NCI-H510A treated with DMSO at 0.1 percent for 48 hours (cell line): ENCODE data around the gene EPS15.
A peak's percentile ranks its signal among the peaks of the same experiment; 100 is the strongest.
"Not testable (repeated sequence)": the region's sequence is repeated elsewhere in the genome, so short reads cannot be mapped to it uniquely, and the experiment has no call there.

Source experiments
- DNase-seq: peaks from one replicate; lab custom pipeline; 2025; lab: John Stamatoyannopoulos, UW

Gene EPS15

DNA sequence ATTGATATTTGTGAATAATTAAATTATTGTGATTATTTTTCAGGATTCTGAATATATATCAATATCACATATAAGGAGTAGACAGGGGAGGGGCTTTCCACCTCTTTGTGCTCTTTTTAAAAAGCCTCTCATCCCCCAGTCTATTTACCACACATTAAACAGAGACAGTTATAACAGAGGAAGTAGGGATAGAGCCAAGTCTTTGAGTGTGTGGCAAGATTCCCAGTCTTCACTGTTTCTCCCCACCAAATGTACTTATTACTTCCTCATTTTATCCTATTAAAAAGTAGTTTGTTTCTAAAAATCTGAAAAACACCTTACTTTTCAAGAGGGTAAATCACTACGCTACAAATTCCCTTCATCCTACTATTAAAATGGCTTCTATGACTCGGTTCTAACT lies 46.7 kb downstream of the EPS15 start:
- no peak for DNase-seq

DNA sequence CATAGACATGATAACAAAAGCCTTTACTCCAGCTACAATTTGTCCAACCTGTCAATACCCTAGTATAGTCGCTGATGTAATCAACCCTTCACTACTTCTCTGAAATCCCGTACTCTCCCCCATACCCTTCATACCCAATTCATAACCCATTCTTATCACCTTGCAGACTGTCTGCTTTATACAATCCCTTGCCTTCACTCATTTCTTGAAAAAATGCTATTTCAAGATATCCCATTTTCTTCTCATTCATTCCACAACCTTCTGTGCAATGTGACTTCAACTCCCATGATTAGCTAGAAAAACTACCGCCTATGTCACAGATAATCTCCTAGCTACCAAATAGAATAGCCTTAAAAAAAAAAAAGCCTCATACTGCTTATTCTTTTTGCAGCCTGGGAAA lies 49.5 kb downstream of the EPS15 start:
- DNase-seq, result no peak

DNA sequence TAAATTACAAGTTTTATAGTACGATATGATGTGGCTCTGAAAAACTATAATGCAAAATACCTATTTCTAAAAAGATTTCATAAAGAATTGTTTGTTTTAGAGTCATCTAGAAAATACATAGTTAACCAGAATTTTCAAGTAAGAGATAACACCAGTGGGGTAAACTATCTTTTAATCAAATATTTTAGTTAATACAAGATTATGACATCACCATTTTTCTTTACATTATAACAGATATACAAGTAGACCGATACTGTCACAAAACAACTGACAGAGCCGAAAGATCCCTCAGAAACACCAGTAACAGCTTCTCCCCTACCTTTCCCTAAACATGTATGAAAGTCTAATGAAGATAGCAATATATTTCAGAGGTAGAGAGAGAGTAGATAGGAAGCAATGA lies 54.2 kb downstream of the EPS15 start:
- no peak for DNase-seq

DNA sequence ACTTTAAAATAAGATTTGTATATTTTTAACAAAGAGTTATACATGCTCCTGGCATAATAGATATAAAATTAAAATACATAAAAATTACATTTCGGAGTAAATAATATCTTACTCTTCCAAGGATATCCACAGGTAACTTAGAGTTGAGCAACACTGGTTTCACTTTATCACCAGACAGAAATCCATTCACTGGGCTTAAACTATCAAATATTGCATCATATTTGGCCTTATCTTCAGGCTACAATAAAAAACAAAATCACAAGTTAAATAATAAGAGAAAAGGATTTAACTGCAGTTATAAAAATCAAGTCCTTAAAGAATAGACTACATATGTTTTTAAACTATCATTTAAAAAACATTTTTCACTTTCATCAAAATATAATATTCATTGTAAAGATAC lies 55.5 kb downstream of the EPS15 start:
- DNase-seq, result no peak

DNA sequence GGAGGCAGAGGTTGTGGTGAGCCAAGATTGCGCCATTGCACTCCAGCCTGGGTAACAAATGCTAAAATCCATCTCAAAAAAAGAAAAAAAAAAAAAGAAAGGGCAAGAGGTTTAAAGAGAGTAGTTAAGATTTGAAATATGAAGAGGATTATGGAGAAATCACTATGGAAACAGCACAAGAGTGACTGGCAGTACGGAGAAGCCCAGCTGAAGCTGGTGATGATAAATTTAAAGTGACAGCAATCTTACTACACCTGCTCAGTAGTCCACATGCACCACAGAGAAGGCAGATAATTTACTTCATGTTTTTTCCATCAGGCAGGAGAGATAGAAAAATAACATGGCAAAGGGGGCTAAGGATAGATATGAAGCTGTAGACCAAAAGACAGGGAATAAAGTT lies 56.8 kb downstream of the EPS15 start:
- DNase-seq, result not testable (repeated sequence)

DNA sequence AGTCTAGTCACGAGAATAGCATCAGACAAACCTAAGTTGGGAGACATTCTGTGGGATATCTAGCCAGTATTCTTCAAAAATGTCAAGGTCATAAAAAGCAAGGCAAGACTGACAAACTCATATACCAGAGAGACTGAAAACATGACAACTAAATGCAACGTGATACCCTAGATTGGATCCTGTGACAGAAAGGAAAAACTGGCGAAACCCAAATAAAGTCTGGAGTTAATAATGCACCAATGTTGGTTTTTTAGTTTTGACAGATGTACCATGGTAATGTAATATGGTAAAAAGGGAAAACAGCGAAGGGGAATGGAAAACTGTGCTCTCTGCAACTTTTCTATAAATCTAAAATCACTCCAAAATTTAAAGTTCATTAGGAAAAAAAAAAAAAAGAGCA lies 64.5 kb downstream of the EPS15 start:
- DNase-seq, result no peak

DNA sequence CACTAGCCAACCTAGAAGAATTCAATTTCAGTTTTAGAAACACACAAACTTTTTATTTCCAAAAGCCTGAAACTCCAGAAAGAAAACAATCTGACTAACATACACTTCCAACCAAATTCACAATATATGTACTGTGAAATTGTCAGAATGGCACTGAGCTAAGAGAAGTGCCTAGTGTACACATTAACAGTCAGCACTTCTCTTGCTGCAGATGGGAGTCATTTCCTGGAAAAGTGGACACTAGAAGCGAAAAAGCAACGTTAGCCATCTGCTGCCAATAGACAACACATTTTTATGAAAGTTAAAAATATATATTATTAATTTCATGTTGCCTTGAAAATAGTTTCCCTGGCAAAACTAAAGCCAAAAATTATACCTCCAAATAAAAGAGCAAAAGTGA lies 66.1 kb downstream of the EPS15 start:
- DNase-seq, result peak; percentile 17

DNA sequence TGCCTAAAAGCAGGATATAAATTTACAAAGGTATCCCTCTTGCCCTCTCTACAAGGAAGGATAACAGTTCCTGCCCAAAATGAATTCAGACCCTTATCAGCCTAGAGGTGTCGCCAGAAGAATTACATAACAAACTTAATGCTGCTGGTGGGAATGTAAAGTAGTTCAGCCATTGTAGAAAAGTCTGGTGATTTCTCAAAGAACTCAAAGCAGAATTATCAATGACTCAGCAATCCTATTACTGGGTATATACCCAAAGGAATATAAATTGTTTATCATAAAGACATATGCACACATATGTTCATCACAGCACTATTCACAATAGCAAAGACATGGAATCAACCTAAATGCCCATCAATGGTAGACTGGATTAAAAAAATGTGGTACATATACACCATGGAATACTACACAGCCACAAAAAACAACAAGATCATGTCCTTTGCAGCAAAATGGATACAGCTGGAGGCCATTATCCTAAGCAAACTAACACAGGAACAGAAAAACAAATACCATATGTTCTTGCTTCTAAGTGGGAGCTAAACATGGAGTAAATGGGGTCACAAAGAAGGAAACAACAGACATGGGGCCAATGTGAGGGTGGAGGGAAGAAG lies 70.1 kb downstream of the EPS15 start:
- DNase-seq, result not testable (repeated sequence)

DNA sequence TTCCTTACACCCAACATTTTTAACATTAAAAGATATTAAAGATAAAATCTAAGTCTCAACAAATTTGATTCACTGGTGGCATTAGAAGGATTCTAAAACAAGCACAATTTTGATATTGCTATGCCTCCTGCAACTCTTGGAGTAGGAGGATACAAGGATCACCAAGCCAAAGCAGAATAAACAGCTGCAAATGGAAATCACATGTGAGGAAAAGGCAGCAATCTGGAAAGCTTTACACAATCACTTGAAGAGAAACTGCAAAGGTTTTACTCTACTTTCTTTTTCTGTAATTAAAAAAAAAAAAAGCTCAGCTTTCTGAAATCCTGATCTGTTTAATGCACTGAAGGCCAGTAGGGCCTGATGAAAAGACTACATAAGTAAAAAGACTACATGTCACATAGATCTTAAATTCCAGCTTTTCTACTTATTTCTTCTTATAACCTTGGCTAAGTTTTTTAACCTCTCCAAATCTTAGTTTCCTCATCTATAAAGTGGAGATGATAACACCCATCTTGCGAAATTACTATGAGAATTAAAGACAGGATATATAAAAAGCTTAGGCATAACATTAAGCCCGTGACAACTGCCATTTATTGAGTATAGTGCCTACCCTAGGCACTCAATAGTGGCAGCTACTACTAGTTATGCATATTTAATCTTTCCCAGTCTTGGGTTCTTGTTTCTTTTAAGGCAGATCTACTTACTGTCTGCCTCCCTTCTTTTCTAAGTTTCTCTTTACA lies 73.5 kb downstream of the EPS15 start:
- no peak for DNase-seq

DNA sequence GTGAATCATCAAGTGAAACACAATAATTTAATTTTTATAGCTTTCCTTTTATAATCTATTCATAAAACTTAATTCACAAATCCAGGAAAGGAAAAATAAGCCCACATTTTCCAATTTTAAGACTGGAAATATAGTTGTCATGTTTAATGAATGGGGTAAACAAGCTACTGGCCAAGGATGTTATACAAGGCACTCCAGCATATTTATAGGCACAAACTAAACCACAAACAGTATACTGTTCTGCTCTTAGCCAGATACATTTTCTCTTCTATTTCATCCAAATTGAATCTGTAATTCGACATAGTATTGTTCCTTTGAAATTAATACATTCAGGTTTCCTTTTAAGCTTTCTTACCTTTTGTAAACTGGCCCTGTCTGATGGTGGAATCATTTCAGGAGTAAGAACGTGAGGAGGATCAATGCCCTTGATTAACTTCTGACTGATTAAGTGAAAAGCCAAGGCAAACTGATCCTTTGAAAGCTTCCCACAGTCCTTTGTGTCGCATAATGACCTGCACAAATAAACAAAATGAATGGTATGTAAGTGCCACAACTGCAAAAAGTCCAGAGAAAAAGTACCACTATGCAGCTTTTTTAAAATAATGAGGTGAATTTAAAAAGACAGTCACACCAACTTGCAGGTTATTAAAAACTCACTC lies 74.4 kb downstream of the EPS15 start:
- no peak for DNase-seq

DNA sequence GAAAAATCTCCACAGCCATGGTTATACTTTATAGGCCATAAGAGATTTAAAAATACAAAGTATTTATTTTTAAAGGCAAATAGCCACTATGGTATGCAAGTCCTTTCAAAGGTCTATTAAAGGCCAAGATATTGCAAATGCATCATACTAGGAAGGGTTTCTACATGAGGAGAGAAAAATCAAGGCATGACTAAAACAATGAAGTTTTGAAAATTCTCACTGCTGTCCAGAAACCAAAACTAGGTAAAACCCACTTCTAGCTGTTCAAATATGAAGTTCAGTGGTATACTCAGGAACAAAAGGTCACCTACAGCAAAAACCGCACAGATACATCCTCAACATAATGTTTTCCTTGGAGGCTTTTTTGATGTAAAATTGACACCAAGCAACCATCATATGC lies 75.0 kb downstream of the EPS15 start:
- DNase-seq, result no peak

DNA sequence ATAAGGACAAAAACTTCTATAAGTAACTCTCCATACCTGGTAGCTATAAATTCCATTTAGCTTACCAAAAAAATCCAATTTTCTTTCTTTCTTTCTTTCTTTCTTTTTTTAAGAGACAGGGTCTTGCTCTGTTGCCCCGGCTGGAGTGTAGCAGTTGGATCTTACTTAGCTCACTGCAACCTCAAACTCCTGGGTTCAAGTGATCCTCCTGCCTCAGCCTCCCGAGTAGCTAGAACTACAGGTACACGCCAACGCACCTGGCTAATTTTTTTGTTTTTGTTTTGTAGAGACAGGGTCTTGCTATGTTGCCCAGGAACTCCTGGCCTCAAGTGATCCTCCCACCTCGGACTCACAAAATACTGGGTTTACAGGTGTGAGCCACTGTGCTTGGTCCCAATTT lies 75.5 kb downstream of the EPS15 start:
- no peak for DNase-seq

DNA sequence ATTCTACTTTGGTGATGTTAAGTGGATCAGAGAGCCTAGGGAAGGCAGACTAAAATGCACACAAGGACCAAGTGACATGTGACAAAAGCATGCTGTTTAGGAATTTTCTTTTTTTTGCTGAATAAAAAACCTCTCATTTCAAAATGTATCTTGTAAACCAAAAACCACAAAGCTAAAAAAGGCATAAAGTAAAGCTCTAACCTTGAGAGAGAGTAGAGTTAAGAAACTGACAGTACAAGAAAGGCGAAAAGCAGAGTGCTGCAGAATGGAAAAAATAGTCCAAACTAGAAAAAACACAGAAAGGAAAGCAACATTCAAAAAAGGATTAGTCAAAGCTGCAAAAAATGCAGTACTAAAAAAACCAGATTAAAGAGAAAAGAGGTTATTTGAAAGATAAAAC lies 76.5 kb downstream of the EPS15 start:
- no peak for DNase-seq

DNA sequence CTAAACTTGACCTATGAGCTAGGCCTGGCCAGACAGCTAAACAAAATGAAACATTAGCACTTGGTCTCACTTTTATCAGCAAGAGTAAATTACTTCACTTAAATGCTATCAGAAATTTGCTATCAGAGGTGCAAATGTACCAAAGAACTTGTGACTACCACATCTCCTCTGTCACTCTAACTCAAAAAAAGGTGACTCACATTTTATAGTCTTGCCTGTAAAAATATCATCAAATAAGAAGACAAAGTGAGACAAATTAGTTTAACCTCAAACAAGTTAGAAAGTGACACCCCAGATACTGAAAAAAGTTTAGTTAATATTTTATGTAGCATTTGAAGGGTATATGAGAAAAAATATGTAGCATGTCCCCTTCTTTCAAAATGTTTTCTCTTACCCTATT lies 76.9 kb downstream of the EPS15 start:
- DNase-seq, result no peak

DNA sequence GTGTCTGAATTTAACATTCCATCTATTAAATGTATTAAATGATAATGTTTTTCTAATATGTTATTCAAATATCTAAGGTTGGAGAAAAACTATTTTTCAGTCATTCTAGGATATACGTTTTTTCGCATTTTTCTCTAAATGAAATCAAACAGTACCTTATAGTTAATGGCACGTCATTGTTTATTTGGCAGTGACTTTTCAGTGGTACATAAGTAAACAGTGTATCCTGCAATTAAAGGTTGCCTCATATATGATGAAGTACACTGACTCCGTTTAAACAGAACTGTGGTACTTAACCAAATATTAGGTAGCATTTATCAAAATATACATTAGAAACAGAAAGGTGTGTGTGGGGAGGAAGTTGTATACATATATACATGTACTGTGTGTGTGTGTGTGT lies 79.2 kb downstream of the EPS15 start:
- DNase-seq, result no peak

DNA sequence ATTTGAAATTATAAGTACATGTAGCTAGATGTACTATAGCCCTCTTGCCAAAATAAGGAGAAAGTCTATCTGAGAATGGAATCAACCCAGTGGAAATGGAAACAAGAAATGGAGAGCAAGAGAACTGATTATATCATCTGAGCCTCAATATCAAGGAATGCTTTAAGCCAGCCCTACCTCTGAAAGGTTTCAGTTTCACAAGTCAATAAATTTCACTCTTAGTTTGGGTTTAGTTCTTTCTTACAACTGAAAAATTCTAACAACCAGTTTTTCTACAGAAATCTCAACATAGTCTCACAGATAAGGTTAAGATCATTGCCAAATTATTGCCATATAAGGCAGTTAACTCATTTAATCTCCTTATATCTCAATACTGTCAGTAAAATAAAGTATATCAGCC lies 80.0 kb downstream of the EPS15 start:
- DNase-seq, result no peak

DNA sequence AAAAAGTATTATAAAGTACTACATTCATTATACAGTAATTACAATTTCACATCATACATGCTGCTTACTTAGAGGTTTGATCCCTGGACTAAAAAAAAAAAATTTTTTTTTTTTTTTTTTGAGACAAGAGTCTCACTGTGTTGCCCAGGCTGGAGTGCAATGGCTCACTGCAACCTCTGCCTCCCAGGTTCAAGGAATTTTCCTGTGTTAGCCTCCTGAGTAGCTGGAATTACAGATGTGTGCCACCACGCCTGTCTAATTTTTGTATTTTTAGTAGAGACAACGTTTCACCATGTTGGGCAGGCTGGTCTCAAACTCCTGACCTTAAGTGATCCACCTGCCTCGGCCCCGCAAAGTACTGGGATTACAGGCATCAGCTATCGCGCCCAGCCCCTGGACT lies 81.7 kb downstream of the EPS15 start:
- not testable (repeated sequence) for DNase-seq

DNA sequence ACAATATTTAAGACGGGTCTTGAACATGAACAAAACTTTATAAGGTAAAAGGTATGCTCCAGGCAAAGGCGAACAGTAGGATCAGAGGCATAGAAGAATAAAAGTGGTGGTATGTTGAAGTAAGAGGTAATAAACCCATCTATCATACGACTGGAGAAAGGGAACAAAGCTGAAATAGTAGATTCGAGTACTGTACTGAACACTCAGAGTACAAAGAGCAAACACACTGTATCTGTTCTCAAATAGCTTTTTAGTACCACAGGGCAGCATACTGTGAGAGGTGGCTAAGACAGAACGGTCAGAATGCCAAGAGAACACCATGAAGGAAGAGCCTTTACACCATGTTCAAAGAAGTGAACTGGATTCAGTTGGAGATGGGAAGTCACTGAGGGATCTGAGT lies 83.2 kb downstream of the EPS15 start:
- no peak for DNase-seq

DNA sequence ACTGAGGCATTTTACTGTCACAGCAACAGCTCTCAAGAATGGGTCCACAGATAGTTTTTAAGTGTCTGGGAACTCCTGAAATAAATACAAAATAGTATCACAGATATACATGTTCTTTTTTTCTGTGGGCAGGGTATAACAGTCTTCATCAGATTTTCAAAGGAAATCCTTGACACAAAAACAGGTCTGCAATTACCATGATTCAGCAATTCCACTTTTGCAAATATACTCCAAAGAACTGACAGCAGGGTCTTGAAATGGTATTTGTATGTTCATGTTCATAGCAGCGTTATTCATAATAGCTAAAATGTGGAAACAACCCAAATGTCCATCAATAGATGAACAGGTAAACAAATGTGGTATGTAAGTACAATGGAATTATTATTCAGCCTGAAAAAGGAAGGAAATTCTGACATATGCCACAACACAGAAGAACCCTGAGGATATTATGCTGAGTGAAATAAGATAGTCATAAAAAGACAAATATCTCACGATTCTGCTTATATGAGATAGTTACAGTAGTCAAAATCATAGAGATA lies 85.0 kb downstream of the EPS15 start:
- no peak for DNase-seq

DNA sequence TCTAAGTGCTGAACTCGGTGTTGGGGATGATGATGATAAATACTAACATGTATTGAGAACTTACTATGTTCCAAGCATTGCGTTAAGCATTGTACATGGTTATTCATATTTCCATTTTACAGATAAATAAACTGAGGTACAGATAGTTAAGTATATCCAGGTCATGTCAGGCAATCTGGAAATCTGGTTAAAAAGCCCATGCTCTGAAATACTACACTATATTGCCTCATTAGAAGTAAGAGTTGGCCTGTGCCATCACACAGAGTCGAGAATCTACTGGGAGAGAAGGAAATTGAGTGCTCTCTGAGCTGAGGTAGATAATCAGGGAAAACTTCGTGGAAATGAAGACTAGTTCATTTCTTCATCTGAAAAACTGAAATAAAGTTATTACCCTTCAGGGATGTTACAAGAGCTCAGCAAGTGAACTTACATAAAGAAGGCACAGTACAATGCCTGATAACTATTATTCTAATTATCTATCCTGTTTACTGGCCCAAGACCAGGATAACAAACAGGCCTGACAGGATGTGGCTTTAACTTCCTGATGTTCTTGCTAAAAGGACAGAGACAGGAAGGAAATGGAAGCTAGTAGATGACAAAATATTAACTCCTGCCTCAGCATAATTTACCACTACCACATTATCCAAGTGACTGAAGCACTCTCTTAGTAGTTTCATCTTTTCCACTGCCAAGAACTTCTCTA lies 85.6 kb downstream of the EPS15 start:
- DNase-seq, result no peak

DNA sequence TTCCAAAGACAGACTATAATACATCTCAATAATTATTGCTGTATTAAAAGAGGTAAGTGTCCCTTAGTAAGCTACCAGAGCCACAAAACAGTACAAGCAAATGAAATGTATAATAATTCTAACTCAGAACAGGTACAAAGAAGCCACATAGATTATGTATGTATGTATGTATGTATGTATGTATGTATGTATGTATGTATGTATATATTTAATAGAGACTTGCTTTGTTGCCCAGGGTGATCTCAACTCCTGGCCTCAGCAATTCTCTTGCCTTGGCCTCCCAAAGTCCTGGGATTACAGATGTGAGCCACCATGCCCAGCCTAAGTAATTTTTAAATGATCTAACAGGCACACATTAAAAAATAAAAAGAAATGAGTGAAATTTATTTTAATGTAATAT lies 86.9 kb downstream of the EPS15 start:
- no peak for DNase-seq

DNA sequence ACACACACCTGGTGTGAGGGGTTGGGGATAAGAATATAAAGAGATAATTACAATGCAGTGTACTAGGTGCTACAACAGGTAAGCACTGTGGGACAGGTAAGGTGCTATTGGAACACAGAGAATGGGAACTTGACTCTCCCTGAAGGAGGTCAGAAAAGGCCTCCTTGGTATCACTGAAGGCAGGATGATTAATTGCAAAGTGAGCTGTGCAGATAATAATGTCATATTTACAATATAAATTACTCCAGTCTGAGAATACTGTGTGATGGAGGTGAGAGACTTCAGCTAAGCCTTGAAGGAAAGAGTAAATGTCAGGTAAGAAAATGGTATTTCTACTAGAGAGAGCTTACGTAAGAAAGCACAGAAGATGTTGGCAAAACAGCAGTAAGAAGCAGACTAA lies 91.6 kb downstream of the EPS15 start:
- DNase-seq, result no peak

DNA sequence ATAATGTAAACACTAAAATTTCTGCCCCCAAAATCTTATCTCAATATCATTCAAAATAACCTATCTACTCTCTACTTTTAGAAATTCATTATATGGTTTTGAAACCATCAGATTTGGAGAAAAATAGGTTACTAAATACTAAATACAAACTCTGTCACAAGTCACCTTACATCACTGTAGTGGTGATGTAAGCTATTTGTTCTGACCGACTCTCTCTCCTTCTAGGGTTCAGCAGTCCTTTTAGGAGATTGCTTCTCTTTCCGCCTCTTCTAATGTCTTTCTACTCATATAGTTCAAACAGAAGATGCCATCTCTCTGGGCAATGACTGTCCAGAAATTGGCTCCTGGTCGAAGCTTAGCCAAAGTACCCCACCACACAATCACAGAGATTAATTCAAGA lies 93.1 kb downstream of the EPS15 start:
- DNase-seq, result no peak
